Calu3 (cell line): ENCODE results near the gene PLCG2. TPM values are rescaled to one million over a fixed set of nuclear protein-coding genes. Genes with fewer than 3 reads are reported as not detected.

Experiments used
- BruUV-seq: library from RNA; stranded (reverse); fragments of 400-500 nt; replicated peaks from 2 replicates; lab custom pipeline; 2021; lab: Mats Ljungman, UMichigan
- CTCF ChIA-PET: fragments of 300-600 bp; sonication (Branson Sonifier 250); formaldehyde crosslinking; loops from one replicate; lab custom pipeline; 2022; ENCODE audit warnings: antibody characterized with exemption; lab: Charles Lee
- DNase-seq: peaks from one replicate; pipeline ENCODE4 v3.0.0; 2022
- H3K27ac Mint-ChIP-seq: one replicate; pipeline ENCODE4 v1.8.0; 2022; ENCODE audit warnings: mixed read lengths; ENCODE audit not compliant: unreplicated experiment
- H3K27me3 Mint-ChIP-seq: one replicate; pipeline ENCODE4 v1.8.0; 2022; ENCODE audit warnings: mixed read lengths; ENCODE audit not compliant: unreplicated experiment
- H3K36me3 Mint-ChIP-seq: one replicate; pipeline ENCODE4 v1.8.0; 2022; ENCODE audit warnings: mild to moderate bottlenecking, moderate library complexity, mixed read lengths; ENCODE audit not compliant: insufficient read depth, unreplicated experiment
- H3K4me1 Mint-ChIP-seq: one replicate; pipeline ENCODE4 v1.8.0; 2022; ENCODE audit warnings: mild to moderate bottlenecking, low read depth, mixed read lengths; ENCODE audit not compliant: unreplicated experiment
- H3K4me3 Mint-ChIP-seq: one replicate; pipeline ENCODE4 v1.8.0; 2022; ENCODE audit warnings: mild to moderate bottlenecking, low read depth, moderate library complexity, mixed read lengths; ENCODE audit not compliant: unreplicated experiment
- H3K9me3 Mint-ChIP-seq: one replicate; pipeline ENCODE4 v1.8.0; 2022; ENCODE audit warnings: low read depth, mixed read lengths; ENCODE audit not compliant: unreplicated experiment
- intact Hi-C: fragments of 100-400 bp; cut with micrococcal nuclease; formaldehyde crosslinking; loops from one replicate; pipeline ENCODE4 v1.10.0; 2022; ENCODE audit not compliant: unreplicated experiment
- total RNA-seq: library from RNA; stranded (reverse); gene quantifications from 2 replicates; pipeline ENCODE4 v1.2.3, GENCODE V29; 2022
- TF ChIP-seq, protein P1 (sequence below): fragments of 200-600 bp; IDR thresholded peaks from one replicate; pipeline ENCODE4 v1.8.0; 2022; ENCODE audit warnings: antibody characterized with exemption; ENCODE audit not compliant: unreplicated experiment

PLCG2 gene
- total RNA-seq, 1 experiment from 2014 or later, result 3.4 TPM

DNA sequence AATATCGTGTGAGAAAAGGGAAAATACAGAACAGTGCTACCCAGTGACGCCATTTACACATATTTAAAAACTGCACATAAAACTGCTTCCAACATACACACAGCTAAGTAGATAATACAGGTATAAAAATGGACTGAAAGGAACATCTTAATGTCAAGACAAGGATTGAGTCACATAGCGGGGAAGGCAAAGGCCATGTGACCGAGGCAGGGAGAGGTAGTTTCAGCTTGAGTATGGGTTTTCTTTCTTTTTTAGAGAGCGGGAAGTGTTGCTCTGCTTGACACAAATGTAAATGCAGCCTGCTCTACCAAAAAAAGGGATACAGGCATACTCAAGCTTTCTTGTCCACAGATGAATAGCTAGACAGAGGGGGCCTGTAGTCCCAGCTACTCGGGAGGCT is 185.7 kb downstream of the PLCG2 start:
- CTCF ChIA-PET, result interaction anchor here (0.6 kb wide), 1 partner anchor 654 kb away, joined by 3 read pairs; no protein-coding TSS in a partner anchor
- intact Hi-C loops, result no loop called here

DNA sequence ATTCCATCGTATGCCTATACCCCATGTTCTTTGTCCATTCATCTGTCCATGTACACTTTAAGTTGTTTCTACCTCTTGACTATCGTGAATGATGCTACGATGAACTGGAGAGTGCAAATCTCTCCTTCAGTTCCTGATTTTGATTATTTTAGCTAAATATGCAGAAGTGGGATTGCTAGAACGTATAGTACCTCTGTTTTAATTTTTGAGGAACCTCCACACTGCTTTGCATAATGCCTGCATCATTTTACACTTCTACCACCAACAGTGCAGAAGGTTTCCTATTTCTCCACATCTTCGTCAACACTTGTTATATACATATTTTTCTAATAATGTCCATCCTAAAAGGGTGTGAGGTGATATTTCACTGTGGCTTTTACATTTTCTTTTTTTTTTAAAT is 188.3 kb downstream of the PLCG2 start:
- TF ChIP-seq, protein P1, sequence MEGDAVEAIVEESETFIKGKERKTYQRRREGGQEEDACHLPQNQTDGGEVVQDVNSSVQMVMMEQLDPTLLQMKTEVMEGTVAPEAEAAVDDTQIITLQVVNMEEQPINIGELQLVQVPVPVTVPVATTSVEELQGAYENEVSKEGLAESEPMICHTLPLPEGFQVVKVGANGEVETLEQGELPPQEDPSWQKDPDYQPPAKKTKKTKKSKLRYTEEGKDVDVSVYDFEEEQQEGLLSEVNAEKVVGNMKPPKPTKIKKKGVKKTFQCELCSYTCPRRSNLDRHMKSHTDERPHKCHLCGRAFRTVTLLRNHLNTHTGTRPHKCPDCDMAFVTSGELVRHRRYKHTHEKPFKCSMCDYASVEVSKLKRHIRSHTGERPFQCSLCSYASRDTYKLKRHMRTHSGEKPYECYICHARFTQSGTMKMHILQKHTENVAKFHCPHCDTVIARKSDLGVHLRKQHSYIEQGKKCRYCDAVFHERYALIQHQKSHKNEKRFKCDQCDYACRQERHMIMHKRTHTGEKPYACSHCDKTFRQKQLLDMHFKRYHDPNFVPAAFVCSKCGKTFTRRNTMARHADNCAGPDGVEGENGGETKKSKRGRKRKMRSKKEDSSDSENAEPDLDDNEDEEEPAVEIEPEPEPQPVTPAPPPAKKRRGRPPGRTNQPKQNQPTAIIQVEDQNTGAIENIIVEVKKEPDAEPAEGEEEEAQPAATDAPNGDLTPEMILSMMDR, result no peak
- Mint-ChIP-seq H3K27me3 (peaks cover 48% of the 10 kb centered on the region), H3K27ac (no peak overlapping the region), H3K4me3 (no peak overlapping the region), H3K9me3 (peaks cover 14% of the 10 kb centered on the region), H3K36me3 (no peaks in the 10 kb centered on the region), H3K4me1 (no peaks in the 10 kb centered on the region)
- BruUV-seq, result no TSS peak
- intact Hi-C loops, result no loop called here
- CTCF ChIA-PET, result no interaction called here
- DNase-seq, result no peak

More for the DNA sequence above, 185.7 kb downstream of the PLCG2 start:
- peaks cover 40% of the 10 kb centered on the region for H3K27me3 Mint-ChIP-seq
- TF ChIP-seq, protein P1, result no peak
- no peaks in the 10 kb centered on the region for H3K9me3 Mint-ChIP-seq
- no peak overlapping the region for H3K27ac Mint-ChIP-seq
- H3K4me3 Mint-ChIP-seq, result no peak overlapping the region
- no peaks in the 10 kb centered on the region for H3K36me3 Mint-ChIP-seq
- no peaks in the 10 kb centered on the region for H3K4me1 Mint-ChIP-seq
- DNase-seq, result no peak
- no TSS peak for BruUV-seq

DNA sequence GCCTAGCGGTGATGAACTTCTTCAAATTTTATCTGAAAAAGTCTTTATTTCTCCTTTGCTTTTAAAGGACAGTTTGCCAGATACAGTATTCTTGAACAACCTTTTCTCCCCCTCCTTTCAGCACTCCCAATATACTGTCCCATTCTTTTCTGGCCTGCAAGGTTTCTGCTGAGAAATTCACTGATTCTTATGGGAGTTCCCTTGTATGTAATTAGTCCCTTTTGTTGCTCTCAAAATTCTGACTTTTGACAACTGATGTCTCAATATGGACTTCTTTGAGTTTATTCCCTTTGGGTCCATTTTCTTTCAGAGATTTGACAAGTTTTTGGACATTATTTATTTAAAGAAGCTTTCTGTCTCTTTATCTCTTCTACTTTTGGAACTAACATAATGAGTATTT is 192.8 kb downstream of the PLCG2 start:
- peaks cover 15% of the 10 kb centered on the region for H3K9me3 Mint-ChIP-seq
- H3K27ac Mint-ChIP-seq, result no peak overlapping the region
- TF ChIP-seq, protein P1, result no peak
- peaks cover 18% of the 10 kb centered on the region for H3K27me3 Mint-ChIP-seq
- intact Hi-C loops, result no loop called here
- BruUV-seq, result no TSS peak
- no peaks in the 10 kb centered on the region for H3K36me3 Mint-ChIP-seq
- no peak for DNase-seq
- H3K4me3 Mint-ChIP-seq, result no peak overlapping the region
- CTCF ChIA-PET, result interaction anchor here (0.7 kb wide), 1 partner anchor 16 kb away, joined by 3 read pairs; no protein-coding TSS in a partner anchor
- H3K4me1 Mint-ChIP-seq, result no peaks in the 10 kb centered on the region

DNA sequence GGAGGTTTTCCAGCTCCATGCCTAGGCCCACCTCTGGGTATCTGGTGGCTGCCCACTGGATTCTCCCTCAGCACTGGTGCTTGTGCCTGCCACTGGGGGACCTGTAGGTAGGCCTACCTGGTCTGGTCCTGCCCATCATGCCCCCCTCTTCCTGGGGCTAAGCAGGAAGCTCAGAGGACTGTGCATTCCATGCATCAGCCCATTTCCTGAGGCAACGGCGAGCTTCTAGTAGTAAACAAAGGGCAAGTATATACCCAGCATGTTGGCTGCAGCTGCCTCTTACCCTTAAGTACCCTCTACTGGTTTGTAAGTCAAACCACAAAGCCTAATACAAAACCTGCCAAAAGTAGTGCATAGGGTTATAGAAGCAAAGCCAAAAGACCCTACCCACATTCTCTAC is 194.6 kb downstream of the PLCG2 start:
- CTCF ChIA-PET, result no interaction called here
- intact Hi-C loops, result no loop called here
- Mint-ChIP-seq H3K4me1 (no peaks in the 10 kb centered on the region), H3K4me3 (no peak overlapping the region), H3K36me3 (no peaks in the 10 kb centered on the region), H3K27me3 (peaks cover 8% of the 10 kb centered on the region), H3K27ac (no peak overlapping the region), H3K9me3 (peaks cover 15% of the 10 kb centered on the region)
- TF ChIP-seq, protein P1, result no peak
- no TSS peak for BruUV-seq
- no peak for DNase-seq
